GM06990 (cell line): ENCODE measurements around the gene TPT1.

Source experiments
- DNase-seq: peaks from one replicate; pipeline ENCODE4 v3.0.0-alpha.2; 2011; ENCODE audit not compliant: insufficient read length; ENCODE audit errors: extremely low read depth
- H3K27me3 ChIP-seq: replicated peaks from 2 replicates; pipeline ENCODE4 v1.6.0; 2011; ENCODE audit warnings: low read length; ENCODE audit not compliant: control insufficient read depth, insufficient read depth
- H3K36me3 ChIP-seq: 2 replicates; pipeline ENCODE4 v1.5.1; 2011; ENCODE audit warnings: low read length; ENCODE audit not compliant: control insufficient read depth, insufficient read depth
- H3K4me3 ChIP-seq: replicated peaks from 2 replicates; pipeline ENCODE4 v1.5.1; 2011; ENCODE audit warnings: low read depth, mild to moderate bottlenecking, control low read depth, low read length
- TF ChIP-seq, protein P1 (sequence below): IDR thresholded peaks from 2 replicates; pipeline ENCODE4 v1.5.1; 2011; ENCODE audit warnings: low read length, control low read depth, mild to moderate bottlenecking, inconsistent platforms; ENCODE audit not compliant: insufficient read depth, poor library complexity, severe bottlenecking

Gene TPT1

DNA sequence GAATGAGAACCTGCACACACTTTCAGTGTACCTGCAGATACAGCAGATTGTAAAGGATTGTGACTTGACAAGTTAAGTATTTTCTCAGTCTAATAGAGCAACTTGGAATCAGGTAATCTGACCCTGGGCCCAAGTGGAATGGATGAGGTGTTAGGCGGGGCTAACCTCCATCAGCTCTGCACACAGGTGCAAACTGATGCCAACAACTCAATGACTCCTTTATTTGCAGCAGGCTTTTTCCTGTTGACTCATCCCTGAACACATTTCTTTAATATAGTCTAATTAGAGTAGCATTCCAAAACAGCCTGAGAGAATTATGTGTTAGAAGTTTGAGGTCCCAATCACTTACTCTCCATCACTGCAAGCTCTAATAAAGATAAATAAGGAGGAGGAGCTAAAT is 48.8 kb downstream of the TPT1 start:
- no peaks in the 10 kb centered on the region for H3K27me3 ChIP-seq
- peaks cover 1% of the 10 kb centered on the region; the same call in 1 of the 2 replicates for H3K36me3 ChIP-seq
- H3K4me3 ChIP-seq, result no peak overlapping the region
- TF ChIP-seq, protein P1, sequence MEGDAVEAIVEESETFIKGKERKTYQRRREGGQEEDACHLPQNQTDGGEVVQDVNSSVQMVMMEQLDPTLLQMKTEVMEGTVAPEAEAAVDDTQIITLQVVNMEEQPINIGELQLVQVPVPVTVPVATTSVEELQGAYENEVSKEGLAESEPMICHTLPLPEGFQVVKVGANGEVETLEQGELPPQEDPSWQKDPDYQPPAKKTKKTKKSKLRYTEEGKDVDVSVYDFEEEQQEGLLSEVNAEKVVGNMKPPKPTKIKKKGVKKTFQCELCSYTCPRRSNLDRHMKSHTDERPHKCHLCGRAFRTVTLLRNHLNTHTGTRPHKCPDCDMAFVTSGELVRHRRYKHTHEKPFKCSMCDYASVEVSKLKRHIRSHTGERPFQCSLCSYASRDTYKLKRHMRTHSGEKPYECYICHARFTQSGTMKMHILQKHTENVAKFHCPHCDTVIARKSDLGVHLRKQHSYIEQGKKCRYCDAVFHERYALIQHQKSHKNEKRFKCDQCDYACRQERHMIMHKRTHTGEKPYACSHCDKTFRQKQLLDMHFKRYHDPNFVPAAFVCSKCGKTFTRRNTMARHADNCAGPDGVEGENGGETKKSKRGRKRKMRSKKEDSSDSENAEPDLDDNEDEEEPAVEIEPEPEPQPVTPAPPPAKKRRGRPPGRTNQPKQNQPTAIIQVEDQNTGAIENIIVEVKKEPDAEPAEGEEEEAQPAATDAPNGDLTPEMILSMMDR, result no peak
- DNase-seq, result no peak

DNA sequence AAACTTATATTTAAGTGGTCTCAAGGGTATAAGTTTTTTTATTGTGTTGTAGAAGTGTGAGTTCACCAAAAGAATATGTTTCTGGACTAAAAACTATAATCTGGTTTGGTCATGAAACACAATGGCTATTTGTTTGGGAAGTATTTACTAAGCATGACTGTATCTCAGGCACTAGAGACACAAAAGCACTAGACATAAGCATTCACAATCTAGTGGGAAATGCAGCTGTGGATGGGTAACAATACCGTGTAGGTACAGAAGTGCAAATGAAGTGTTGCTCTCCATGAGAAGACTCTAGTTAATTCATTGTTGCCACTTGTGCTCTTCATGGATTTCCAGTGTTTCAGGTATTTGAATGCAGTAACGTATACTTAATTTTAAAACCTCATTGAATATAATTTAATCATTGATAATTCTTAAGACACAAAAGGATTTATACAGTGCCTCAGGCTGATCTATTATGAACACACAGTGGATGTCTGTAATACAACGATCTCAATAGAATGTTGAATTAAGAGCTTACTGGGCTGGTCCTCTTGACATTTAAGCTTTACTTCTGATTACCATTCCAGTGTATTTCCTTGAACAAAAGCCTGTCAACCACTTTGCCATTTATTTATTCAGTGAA is 50.9 kb downstream of the TPT1 start:
- Histone ChIP-seq H3K4me3 (no peak overlapping the region), H3K27me3 (no peaks in the 10 kb centered on the region), H3K36me3 (peaks cover 1% of the 10 kb centered on the region)
- TF ChIP-seq, protein P1, result no peak
- no peak for DNase-seq
